ENCODE measurements around the gene TFAP2E. TPM values are rescaled to one million over a fixed set of nuclear protein-coding genes. Genes with fewer than 3 reads are reported as not detected.

TFAP2E gene
- total RNA-seq, 1 donor from 2014 or later: under 0.01 TPM

- TF ChIP-seq, protein P1, sequence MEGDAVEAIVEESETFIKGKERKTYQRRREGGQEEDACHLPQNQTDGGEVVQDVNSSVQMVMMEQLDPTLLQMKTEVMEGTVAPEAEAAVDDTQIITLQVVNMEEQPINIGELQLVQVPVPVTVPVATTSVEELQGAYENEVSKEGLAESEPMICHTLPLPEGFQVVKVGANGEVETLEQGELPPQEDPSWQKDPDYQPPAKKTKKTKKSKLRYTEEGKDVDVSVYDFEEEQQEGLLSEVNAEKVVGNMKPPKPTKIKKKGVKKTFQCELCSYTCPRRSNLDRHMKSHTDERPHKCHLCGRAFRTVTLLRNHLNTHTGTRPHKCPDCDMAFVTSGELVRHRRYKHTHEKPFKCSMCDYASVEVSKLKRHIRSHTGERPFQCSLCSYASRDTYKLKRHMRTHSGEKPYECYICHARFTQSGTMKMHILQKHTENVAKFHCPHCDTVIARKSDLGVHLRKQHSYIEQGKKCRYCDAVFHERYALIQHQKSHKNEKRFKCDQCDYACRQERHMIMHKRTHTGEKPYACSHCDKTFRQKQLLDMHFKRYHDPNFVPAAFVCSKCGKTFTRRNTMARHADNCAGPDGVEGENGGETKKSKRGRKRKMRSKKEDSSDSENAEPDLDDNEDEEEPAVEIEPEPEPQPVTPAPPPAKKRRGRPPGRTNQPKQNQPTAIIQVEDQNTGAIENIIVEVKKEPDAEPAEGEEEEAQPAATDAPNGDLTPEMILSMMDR (IDR thresholded peaks at IDR 0.05; ENCODE audit: insufficient read depth, low read length, severe bottlenecking): no peak
- FAIRE-seq (no peak), DNase-seq (ENCODE audit: low read depth) (no peak)
- H3K27me3 ChIP-seq (ENCODE audit: control insufficient read depth, insufficient read depth, low read length): no peaks in the 10 kb centered on the region
- no peaks in the 10 kb centered on the region for H3K36me3 ChIP-seq (ENCODE audit: control insufficient read depth, insufficient read depth, low read length)
- no peak overlapping the region for H3K4me3 ChIP-seq (ENCODE audit: low read depth, low read length)
These were observed 14.6 kb downstream of the TFAP2E start for GRCh38 chr1:35587736-35588135.

DNA sequence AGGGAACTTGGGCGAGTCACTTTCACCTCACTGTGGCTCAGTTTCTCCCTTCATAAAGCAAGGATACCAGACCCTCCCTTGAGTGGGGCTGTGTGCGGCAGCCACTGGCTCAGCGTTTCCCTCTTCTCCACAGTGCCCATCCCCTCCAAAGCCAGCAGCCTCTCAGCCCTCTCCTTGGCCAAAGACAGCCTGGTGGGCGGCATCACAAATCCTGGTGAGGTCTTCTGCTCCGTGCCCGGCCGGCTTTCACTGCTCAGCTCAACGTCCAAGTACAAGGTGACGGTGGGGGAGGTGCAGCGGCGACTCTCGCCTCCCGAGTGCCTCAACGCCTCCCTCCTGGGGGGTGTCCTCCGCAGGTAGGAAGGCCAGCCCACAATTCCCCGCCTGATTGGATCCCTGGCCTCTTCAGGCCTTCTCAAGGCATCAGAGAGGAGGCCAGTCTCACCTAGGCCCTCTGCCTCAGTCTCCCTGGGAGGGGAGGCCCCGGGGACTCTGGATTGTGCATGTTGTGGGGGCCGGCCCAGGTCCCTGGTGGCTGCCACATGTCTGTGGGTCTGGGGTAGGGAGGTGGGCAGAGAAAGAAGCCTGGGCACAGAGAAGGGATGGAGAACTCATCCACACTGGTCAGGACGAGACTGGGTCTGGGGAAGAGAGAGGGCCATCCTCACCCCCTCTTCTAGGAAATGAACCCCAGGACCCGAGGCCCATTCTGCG lies 15.2 kb downstream of the TFAP2E start:
- no peaks in the 10 kb centered on the region for H3K27me3 ChIP-seq (ENCODE audit: control insufficient read depth, insufficient read depth, low read length)
- no peak for DNase-seq (ENCODE audit: low read depth)
- TF ChIP-seq, protein P1 (IDR thresholded peaks at IDR 0.05; ENCODE audit: insufficient read depth, low read length, severe bottlenecking): no peak
- FAIRE-seq: no peak
- no peaks in the 10 kb centered on the region for H3K36me3 ChIP-seq (ENCODE audit: control insufficient read depth, insufficient read depth, low read length)
- H3K4me3 ChIP-seq (ENCODE audit: low read depth, low read length): no peak overlapping the region

- H3K4me3 ChIP-seq (ENCODE audit: low read depth, low read length): no peak overlapping the region
- no peaks in the 10 kb centered on the region for H3K36me3 ChIP-seq (ENCODE audit: control insufficient read depth, insufficient read depth, low read length)
- TF ChIP-seq, protein P1 (IDR thresholded peaks at IDR 0.05; ENCODE audit: insufficient read depth, low read length, severe bottlenecking): no peak
- DNase-seq (ENCODE audit: low read depth): no peak
- no peak for FAIRE-seq
- H3K27me3 ChIP-seq (ENCODE audit: control insufficient read depth, insufficient read depth, low read length): no peaks in the 10 kb centered on the region
These were observed 16.7 kb downstream of the TFAP2E start for GRCh38 chr1:35589516-35590427.

- no peaks in the 10 kb centered on the region for H3K36me3 ChIP-seq (ENCODE audit: control insufficient read depth, insufficient read depth, low read length)
- no peaks in the 10 kb centered on the region for H3K27me3 ChIP-seq (ENCODE audit: control insufficient read depth, insufficient read depth, low read length)
- H3K4me3 ChIP-seq (ENCODE audit: low read depth, low read length): no peak overlapping the region
- no peak for DNase-seq (ENCODE audit: low read depth)
- FAIRE-seq: peak; percentile 85
- TF ChIP-seq, protein P1 (IDR thresholded peaks at IDR 0.05; ENCODE audit: insufficient read depth, low read length, severe bottlenecking): no peak
These were observed 17.4 kb downstream of the TFAP2E start for GRCh38 chr1:35590476-35591040.

- FAIRE-seq (peak; percentile 81), DNase-seq (ENCODE audit: low read depth) (no peak)
- no peaks in the 10 kb centered on the region for H3K36me3 ChIP-seq (ENCODE audit: control insufficient read depth, insufficient read depth, low read length)
These were observed 18.1 kb downstream of the TFAP2E start for GRCh38 chr1:35591211-35591610.

More at GRCh38 chr1:35591211-35591610, 18.1 kb downstream of the TFAP2E start:
- H3K4me3 ChIP-seq (ENCODE audit: low read depth, low read length): no peak overlapping the region
- no peaks in the 10 kb centered on the region for H3K27me3 ChIP-seq (ENCODE audit: control insufficient read depth, insufficient read depth, low read length)
- TF ChIP-seq, protein P1 (IDR thresholded peaks at IDR 0.05; ENCODE audit: insufficient read depth, low read length, severe bottlenecking): no peak

Measured in bronchial epithelial cell (primary cell).